ENCODE results near the gene GRID1.
"Not testable (repeated sequence)": the region's sequence is repeated elsewhere in the genome, so short reads cannot be mapped to it uniquely, and the experiment has no call there.

Gene GRID1

DNA sequence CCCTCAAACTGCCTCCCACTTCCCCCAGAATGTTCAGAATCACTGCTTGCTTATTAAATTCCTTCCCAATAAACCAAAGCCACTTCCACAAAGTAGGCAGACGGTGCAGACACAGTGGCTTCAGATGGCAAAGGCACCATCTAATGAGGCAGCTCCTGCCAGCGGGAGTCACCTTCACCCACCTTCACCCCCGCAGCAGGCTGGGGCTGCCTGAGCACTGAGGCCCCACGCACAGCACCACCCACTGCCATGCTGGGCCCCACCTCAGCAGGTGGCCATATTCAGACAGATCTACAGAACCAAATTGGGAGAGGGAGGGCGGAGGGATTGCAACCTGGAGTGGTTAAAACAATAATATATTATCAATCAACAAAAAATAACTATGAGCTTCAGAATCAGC is 118.5 kb downstream of the GRID1 start:
- no peak for DNase-seq

DNA sequence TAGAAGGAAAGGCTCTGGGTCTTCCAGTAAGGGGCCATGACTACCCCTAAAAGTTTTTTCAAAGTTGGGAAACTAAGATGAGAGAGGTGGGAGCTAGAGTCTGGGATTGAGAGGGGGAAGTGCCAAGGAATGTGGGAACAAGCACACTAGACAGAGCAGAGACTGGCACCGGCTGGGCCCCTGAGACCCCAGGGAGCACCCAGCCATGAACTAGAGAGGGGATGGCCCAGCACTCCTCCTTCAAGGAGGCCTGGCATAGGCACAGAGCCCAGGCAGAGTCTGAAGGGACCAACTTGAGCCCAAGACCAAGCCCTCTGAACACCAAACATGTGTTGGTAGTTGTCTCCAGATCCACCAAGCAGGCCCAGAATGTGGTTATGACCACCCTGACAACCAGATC is 119.0 kb downstream of the GRID1 start:
- DNase-seq: no peak

DNA sequence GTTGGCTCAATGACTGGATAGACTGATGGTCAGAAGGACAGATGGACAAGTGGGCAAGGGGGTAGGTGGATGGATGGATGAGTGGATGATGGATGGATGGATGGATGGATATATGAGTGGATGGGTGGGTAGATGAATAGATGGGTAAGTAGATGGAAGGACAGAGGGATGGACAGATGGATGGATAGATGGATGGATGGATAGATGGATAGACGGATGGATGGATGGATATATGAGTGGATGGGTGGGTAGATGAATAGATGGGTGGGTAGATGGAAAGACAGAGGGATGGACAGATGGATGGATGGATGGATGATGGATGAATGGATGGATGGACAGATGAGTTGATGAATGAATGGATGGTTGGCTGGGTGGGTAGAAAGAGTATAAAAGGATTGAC is 119.5 kb downstream of the GRID1 start:
- no peak for DNase-seq

DNA sequence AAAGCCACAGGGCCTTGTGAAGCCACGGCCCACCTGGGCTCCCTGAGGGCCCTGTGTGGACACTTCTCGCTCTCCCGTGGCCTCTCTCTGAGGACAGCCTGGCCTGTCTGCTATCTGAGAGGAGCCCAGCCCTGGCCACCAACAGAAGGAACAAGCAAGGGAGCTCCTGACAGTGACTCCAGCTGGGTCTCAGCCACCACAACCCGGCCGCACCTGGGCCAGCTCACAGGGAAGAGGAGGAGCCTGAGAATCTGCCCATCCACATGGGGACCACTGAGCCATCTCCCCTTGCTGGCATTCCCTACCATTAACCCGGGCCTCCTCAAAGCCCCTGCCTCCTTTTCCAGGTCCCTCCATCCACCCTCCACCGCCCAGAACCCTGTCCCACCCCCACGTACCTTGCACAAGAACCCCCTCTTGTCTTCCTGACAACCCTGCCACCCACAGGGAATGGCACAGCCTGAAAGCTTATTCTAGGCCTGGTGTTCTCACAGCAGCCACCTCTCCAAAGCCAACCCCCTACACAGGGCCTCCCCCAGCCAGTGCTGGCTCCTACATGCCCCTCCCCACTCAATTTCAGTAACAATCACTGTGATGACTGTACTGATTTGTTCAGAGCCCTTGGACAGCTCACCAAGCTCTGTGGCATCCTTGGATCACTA is 120.2 kb downstream of the GRID1 start:
- DNase-seq: no peak

DNA sequence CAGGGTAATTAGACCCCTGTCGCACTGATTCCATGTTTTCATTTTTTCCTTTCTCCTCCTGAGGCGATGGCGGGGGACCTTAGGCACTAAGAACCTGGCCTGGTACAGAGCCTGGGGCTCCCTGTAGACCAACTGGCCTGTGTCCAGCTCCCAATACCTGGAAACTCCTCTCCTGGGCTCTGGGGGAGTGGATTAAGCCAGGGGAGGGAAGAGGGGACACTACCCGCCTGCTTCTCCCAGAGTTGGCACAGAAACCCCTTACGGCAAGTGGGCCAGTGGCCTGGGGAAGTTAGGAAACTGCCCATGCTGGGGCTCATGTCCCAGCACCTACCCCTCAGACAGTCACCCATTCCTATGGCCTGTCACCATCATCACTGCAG is 121.6 kb downstream of the GRID1 start:
- DNase-seq: no peak

DNA sequence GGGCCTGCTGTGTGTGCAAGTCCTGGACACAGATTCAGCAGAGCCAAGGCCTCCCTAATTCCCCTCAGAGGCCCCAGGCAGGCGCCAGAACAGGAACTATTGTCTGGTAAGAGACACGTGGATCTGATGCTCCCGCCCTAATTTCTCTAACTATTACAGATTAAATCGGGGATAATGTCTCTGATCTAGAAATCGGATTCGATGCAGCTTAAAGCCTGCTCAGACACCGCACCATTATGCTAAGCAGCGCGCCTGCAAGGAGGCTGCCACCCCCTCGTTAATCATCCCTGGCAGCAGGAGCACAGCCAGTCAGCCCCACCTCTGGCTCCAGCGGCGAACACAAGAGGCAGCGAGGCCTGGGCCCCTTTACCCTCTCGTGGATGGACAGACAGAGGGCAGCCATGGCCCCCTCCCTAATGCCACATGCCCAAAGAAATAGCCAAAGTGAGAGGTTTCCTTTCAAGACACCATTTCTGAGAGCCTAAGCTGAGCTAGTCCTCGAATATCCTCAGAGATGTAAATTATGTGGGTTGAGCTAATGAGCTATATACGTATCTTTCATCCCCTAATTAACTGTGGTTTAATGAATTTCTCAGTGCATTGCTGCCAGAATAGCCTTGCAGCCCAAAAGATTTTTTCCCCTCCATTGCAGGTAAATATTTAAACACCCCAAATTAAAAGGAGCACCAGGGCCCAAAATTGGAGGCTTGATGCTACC is 122.1 kb downstream of the GRID1 start:
- no peak for DNase-seq

DNA sequence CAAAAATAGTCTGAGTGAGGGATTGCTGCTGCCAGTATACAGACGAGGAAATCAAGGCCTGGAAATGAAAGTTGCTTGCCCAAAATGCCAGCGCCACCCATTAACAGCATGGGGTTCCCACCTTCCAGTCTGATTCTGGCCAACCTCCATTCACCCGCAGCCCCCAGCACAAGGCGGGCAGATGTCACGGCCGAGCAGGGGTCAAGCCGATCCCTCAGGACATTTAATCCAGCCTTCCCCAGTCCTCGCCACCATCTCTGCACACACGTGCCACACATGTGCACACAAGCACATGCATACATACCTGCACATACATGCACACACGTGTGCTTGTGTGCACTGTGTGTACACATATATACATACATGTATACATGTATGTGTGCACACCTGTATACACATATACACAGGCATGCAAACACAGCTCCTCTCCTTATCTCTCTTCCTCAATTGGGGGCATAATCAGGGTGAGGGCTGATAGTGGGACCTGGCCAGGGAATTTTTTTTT is 122.9 kb downstream of the GRID1 start:
- no peak for DNase-seq

DNA sequence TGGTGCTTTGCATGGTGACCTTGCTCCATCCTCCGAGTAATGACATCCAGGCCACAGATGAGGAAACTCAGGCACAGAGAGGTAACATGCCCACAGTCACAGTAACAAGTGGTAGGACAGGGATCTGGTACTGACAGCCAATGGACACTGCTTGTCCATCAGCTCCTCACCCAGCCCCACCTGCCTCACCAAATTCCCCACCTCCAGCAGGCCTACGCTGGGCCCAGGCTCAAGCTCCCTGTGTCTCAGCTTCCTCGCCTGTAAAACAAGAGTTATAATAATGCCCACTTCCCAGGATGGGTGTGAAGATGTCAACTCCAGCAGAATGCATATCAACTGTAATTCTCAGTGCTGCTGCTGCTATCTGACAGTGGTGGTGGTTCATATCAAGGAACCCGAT is 123.8 kb downstream of the GRID1 start:
- no peak for DNase-seq

DNA sequence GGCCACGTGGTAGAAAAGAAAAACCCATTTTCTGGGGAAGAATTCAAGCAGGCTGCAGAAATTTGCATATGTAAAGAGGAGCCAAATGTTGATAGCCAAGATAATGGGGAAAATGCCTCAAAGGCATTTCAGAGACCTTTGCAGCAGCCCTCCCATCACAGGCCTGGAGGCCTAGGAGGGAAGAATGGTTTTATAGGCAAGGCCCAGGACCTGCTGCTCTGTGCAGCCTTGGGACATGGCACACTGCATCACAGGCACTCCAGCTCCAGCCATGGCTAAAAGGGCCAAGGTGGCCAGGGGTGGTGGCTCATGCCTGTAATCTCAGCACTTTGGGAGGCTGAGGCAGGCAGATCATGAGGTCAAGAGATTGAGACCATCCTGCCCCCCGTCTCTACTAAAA is 128.5 kb downstream of the GRID1 start:
- DNase-seq: not testable (repeated sequence)

DNA sequence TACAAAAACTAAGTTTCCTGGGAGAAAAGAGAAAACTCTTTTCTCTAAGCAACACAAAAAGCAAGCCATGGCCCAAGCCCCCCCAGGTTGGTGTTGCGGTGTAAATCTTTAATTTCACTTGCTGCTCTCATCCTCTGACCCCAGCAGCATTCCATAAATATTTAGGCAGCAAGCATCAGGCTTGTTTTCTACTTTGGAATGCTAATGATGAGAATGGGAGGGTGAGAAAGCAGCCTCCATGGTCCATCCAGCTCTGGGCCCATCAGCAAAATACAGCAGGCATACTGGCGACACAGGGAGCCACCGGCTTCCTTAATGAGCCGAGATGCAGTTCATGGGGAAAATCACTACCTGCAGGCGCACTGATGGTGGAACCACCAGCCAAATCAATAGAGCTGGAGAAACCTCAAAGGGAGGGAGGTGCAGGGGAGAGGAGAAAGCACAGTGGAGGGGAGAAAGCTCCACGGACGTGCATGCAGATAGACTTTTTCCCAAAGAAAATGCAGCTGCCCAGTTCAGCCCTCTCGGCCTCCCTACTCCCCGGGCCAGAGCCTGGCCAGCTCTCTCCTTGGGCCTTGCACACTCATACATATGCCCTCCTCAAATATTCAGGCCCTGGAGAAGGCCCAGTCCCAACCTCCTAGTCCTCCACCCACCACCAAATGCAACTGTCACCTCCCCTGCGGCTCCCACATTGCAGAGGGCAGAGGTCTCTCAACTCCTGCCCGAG is 131.9 kb downstream of the GRID1 start:
- DNase-seq: no peak

DNA sequence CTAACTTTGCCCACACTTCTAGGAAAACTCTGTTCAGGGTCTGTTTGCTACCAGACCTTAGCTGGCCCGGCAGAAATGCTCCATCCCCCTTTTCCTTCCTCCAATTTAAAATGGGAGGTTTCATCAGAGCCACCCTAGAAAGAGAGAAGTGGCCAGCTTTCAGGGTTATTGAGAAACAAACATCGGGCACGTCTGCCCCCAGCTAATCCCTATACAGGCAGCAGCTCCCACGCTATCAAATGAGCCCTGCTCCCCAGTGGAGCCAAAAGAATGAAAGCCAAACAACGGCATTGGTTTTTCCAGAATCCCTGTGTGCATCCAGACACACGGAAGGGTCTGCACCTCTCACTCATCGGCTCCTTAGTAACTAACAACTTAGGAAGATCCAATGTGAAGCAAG is 132.5 kb downstream of the GRID1 start:
- DNase-seq: no peak

DNA sequence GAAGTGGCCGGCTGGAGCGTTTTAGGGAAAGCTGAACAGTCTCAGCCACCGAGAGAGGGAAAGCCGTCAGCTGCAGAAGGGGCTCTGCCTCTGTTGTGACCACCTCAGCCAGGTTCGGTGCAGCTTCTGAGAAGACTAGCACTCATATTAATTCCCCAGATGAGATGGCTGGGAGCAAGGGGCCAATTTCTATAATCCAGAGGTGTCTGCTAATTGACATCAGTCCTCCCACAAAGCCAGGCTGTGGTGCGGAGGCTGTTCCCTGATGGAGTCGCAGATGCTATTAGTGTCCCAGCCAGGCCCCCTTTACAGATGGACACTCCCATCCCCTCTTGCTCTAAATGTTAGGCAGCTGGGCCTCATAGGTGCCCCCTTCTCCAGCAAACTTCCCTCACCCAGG is 133.5 kb downstream of the GRID1 start:
- DNase-seq: no peak

DNA sequence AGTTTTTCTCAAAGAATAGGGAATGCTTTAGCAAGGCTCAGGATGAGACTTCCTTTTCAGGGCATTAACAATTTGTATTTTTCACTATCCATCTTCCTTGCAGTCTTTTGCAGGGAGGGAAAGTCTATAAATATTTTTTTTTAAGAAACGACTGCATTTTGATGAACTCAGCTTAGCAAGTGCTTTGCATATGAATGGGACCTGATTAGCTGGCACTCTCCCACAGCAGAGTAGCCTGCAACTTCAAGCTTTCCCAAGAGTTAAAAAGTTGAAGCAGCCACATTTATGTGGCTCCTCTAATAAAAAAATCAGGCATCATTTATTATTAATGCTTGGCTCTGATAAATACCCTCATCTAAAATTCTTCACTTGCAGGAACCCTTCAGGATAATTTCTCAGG is 134.0 kb downstream of the GRID1 start:
- no peak for DNase-seq

DNA sequence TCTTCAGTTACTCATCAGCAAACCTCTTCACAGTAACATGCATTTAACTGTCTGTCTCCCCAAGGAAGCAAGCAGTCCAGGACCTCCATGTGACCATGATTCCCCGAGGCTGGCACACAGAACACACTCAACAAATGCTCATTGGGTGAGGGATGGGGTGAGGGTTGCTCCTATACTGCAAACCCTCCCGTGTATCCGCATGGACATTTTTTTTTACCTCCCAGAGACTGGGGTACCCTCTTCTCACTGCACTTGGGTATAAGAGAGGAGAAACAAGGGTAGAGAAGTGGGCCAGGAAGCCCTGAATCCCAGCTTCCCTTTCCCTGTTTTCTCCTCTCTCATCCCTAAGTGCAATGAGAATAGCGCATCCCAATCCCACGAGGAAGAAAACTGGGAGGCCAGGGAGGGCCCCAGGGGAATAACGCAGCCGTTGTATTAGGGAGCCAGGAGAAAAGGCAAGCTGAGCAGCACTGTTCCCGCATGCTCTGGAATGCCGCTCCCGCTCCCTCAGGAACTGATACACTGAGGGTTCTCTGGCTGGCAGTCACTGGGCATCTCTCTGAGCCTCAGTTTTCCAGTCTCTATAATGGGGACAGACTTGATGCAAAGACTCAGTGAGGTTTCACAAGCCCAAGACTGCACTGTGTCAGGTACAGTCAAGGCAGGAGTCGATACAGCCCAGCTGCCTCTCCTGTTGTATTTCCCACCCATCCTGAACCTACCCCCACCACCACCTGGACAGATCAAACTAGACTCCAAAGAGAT is 134.6 kb downstream of the GRID1 start:
- no peak for DNase-seq

DNA sequence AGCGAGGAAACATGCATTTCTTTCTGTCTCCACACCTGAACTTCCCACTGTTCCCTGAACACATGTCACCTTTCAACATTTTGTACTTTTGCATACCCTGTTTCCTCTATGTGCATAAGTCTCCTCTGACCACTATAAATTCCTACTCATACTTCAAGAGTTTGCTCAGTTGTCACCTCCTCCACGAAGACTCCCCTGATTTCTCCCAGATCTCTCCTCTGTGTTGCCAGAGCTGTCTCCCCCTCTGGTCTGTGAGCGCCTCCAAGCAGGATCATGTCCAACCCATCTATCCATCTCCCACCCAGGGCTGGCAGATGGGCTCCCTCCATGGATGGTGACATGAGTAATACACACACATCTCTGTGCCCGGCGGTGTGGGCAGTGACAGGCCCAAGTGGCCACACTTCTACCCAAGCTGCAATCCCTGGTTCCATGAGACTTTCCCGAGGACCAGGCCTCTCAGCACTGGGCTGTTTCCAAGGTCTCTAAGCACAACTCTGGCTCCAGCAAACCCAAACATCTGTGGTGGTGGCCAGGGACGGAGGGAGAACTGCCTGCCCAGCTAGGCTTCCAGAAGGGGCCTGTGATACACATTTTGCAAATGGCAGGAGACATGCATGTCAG is 135.9 kb downstream of the GRID1 start:
- DNase-seq: no peak

DNA sequence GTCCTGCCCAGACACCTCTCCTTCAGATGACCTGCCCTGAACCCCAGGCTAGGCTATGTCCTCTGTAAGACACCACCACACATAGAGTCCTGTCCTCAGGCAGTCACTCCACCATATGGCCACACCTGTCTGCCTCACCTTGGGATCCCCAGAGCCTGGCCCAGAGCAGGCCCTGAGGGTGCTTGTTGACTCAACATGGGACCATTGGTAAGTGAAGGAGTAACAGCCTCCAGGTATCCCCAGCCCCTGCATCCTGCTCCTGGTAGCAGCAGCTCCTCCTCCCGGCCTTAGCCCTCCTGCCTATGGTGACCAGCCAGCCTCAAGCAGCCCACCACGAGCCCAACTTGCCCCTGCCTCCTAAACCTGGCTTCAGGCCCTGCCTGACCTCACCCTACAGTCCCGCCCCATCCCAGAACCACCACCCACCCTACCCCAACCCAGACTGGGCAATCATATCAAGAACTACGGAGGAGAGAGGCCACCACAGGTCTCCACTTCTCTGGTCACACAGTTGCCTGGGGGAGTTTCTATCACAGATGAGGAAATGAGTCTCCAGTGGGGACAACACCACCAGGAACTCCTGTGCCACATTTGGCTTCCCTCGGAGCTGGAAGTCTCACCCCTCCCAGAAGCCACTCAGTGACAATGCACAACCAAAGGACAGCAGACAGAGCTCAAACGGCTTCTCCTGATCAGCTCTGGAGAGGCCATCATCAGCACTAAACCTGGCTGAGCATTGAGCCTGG is 136.6 kb downstream of the GRID1 start:
- no peak for DNase-seq

DNA sequence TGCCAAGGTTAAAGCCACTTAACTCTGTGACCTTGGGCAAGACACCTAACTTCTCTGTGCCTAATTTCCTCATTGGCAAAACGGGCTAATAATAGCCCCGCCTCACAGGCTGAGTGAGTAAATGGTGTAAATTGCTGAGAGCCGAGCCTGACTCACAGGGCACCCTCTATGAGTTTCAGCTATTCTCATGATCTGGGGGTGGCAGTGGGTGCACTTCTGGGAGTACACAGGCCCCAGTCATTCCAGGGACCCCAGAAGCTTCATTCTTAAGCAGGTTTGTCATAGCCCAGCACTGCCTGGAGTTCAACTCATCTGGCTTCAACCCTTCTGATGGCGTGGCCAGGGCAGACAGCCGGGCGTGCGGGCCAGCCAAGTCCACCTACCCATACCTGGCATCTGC is 137.2 kb downstream of the GRID1 start:
- no peak for DNase-seq

DNA sequence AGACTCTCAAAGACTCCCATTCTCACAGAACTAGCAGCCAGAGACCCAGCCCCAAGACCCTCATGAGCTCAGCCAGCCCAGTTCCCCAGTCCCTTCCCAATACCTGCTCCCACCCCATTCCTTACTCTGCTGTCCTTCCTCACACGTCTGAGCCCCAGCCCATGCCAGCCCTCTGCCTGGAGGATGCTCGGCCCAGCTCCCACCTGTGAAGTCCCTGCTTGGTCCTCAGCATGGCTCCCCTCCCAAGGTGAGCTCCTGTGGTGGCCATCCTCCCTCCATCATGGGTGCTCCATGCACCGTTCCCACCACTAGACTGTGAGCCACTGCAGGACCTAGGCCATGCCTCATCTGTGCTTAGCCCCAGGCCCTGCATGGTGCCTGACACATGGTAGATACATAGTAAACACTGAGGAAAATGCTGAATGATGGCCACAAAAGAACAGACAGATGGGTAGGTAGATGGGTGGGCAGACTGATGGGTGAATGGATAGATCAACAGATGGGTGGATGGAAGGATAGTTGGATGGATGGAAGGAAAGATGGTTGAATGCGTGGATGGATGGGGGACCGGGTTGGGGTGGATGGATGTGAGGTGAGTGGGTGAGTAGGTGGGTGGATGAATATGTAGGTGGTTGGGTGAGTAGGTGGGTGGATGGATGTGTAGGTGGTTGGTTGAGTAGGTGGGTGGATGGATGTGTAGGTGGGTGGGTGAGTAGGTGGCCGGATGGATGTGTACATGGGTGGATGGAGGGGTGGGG is 138.9 kb downstream of the GRID1 start:
- no peak for DNase-seq

DNA sequence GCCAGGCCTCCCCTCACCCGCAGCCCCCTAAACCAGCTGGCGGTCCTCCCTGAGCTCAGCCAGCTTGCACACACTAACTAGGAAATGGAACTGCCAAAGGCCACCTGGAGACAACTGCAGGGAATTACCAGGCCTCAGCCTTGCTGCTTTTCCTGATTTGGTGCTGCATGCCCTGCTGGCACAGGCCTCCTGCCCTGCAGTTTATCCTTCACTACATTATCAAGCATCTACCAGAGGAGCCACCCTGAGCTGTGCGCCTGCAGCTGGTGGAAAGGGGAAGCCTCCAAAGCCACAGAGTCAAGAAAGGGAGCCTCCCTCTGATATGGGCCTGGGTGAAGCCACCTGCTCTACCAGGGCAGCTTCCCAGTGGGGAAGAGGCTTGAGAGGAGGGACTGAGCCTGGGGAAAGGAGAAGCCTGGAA is 139.8 kb downstream of the GRID1 start:
- no peak for DNase-seq

DNA sequence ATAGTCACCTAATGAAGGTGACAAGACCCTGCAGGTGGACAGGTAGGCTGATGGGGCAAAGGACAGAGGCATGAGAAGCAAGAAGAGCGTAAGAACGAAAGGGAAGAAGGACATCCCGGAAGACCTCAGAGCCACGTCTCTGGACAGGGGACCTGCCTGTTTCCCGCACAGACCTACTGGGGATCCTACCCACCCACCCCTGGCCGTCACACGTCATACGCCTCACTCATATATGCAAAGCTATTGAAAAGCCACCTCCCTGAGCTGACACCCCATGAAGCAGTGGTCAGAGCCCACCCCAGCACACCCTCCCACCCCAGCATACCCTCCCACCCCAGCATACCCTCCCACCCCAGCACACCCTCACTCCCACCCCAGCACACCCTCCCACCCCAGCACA is 140.6 kb downstream of the GRID1 start:
- no peak for DNase-seq

DNA sequence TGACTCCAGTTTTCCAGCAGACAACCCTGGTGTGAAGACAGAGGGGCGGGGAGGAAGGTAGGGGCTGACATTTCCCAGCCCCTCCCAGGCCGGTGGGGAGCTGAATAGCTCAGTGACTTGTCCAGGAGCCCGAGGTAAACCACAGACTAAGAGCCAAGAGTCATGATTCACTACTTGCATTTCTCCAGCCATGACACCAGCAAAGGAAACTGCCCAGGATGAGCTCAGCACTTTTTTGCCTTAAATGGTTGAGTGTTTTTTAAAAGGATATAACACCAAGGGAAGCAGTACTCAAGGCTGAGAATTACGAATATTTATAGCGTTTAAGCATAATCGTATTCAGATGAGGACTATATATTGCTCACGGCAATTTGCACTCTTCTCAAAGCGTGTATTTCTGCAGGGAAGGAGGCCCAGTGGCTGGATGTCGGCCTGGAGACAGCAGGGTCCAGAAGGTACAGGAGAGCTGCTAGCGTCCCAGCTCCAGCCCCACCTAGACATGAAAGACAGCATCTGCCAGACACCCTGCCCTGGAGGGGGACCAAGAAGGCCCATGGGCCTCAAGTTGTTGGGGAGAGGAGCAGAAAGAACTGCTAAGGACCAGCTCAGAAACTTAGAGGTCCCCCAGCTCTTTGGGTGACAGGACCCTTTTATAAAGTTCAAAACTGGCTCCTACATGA is 141.4 kb downstream of the GRID1 start:
- DNase-seq: peak; percentile 37

Measured in EL (cell line).